ENCODE measurements around the gene ELL2.

ELL2 gene

GRCh38 chr5:95864456-95864855 is 97.2 kb downstream of the ELL2 start:
- Histone ChIP-seq H3K4me1 (ENCODE audit: control insufficient read depth, insufficient read depth, low read length) (no peaks in the 10 kb centered on the region), H3K27me3 (ENCODE audit: control insufficient read depth, insufficient read depth, low read length) (no peaks in the 10 kb centered on the region), H3K9ac (ENCODE audit: low read length) (no peak overlapping the region), H3K36me3 (ENCODE audit: control insufficient read depth, insufficient read depth, low read length) (no peaks in the 10 kb centered on the region), H3K27ac (ENCODE audit: low read depth, low read length) (no peak overlapping the region), H3K4me3 (ENCODE audit: low read length) (no peak overlapping the region)

GRCh38 chr5:95863383-95863757 is 98.3 kb downstream of the ELL2 start:
- Histone ChIP-seq H3K27ac (ENCODE audit: low read depth, low read length) (no peak overlapping the region), H3K4me1 (ENCODE audit: control insufficient read depth, insufficient read depth, low read length) (no peaks in the 10 kb centered on the region), H3K9ac (ENCODE audit: low read length) (no peak overlapping the region), H3K36me3 (ENCODE audit: control insufficient read depth, insufficient read depth, low read length) (no peaks in the 10 kb centered on the region), H3K4me3 (ENCODE audit: low read length) (no peak overlapping the region), H3K27me3 (ENCODE audit: control insufficient read depth, insufficient read depth, low read length) (no peaks in the 10 kb centered on the region)

GRCh38 chr5:95862671-95863382 is 98.8 kb downstream of the ELL2 start:
- H3K9ac ChIP-seq (ENCODE audit: low read length): no peak overlapping the region
- no peaks in the 10 kb centered on the region for H3K27me3 ChIP-seq (ENCODE audit: control insufficient read depth, insufficient read depth, low read length)
- no peak overlapping the region for H3K27ac ChIP-seq (ENCODE audit: low read depth, low read length)
- no peaks in the 10 kb centered on the region for H3K36me3 ChIP-seq (ENCODE audit: control insufficient read depth, insufficient read depth, low read length)
- H3K4me3 ChIP-seq (ENCODE audit: low read length): no peak overlapping the region
- H3K4me1 ChIP-seq (ENCODE audit: control insufficient read depth, insufficient read depth, low read length): peaks cover 2% of the 10 kb centered on the region

- H3K9ac ChIP-seq (ENCODE audit: low read length): no peak overlapping the region
- H3K27me3 ChIP-seq (ENCODE audit: control insufficient read depth, insufficient read depth, low read length): no peaks in the 10 kb centered on the region
- H3K4me1 ChIP-seq (ENCODE audit: control insufficient read depth, insufficient read depth, low read length): peaks cover 4% of the 10 kb centered on the region
- no peaks in the 10 kb centered on the region for H3K36me3 ChIP-seq (ENCODE audit: control insufficient read depth, insufficient read depth, low read length)
- H3K27ac ChIP-seq (ENCODE audit: low read depth, low read length): no peak overlapping the region
- H3K4me3 ChIP-seq (ENCODE audit: low read length): no peak overlapping the region
Measured at GRCh38 chr5:95861864-95862561, 99.6 kb downstream of the ELL2 start.

- H3K4me3 ChIP-seq (ENCODE audit: low read length): no peak overlapping the region
- H3K4me1 ChIP-seq (ENCODE audit: control insufficient read depth, insufficient read depth, low read length): peaks cover 4% of the 10 kb centered on the region
- H3K9ac ChIP-seq (ENCODE audit: low read length): no peak overlapping the region
- H3K27ac ChIP-seq (ENCODE audit: low read depth, low read length): no peak overlapping the region
- H3K27me3 ChIP-seq (ENCODE audit: control insufficient read depth, insufficient read depth, low read length): no peaks in the 10 kb centered on the region
- no peaks in the 10 kb centered on the region for H3K36me3 ChIP-seq (ENCODE audit: control insufficient read depth, insufficient read depth, low read length)
Measured at GRCh38 chr5:95861221-95861863, 100.3 kb downstream of the ELL2 start.

- Histone ChIP-seq H3K36me3 (ENCODE audit: control insufficient read depth, insufficient read depth, low read length) (no peaks in the 10 kb centered on the region), H3K4me3 (ENCODE audit: low read length) (no peak overlapping the region), H3K27me3 (ENCODE audit: control insufficient read depth, insufficient read depth, low read length) (no peaks in the 10 kb centered on the region), H3K27ac (ENCODE audit: low read depth, low read length) (no peak overlapping the region), H3K9ac (ENCODE audit: low read length) (no peak overlapping the region), H3K4me1 (ENCODE audit: control insufficient read depth, insufficient read depth, low read length) (peaks cover 4% of the 10 kb centered on the region)
Measured at GRCh38 chr5:95859661-95860060, 102.0 kb downstream of the ELL2 start.

- peak overlapping the region; percentile 62 for H3K4me3 ChIP-seq (ENCODE audit: low read length)
- peak overlapping the region; percentile 41 for H3K27ac ChIP-seq (ENCODE audit: low read depth, low read length)
- no peak overlapping the region for H3K9ac ChIP-seq (ENCODE audit: low read length)
- peaks cover 4% of the 10 kb centered on the region for H3K4me1 ChIP-seq (ENCODE audit: control insufficient read depth, insufficient read depth, low read length)
- H3K36me3 ChIP-seq (ENCODE audit: control insufficient read depth, insufficient read depth, low read length): no peaks in the 10 kb centered on the region
- H3K27me3 ChIP-seq (ENCODE audit: control insufficient read depth, insufficient read depth, low read length): no peaks in the 10 kb centered on the region
Measured at GRCh38 chr5:95858661-95859595, 102.7 kb downstream of the ELL2 start.

- H3K27ac ChIP-seq (ENCODE audit: low read depth, low read length): peak overlapping the region; percentile 70
- H3K4me1 ChIP-seq (ENCODE audit: control insufficient read depth, insufficient read depth, low read length): peaks cover 4% of the 10 kb centered on the region
- H3K36me3 ChIP-seq (ENCODE audit: control insufficient read depth, insufficient read depth, low read length): no peaks in the 10 kb centered on the region
- H3K9ac ChIP-seq (ENCODE audit: low read length): no peak overlapping the region
- H3K4me3 ChIP-seq (ENCODE audit: low read length): no peak overlapping the region
- H3K27me3 ChIP-seq (ENCODE audit: control insufficient read depth, insufficient read depth, low read length): no peaks in the 10 kb centered on the region
Measured at GRCh38 chr5:95858023-95858461, 103.6 kb downstream of the ELL2 start.

GRCh38 chr5:95857185-95857945 is 104.3 kb downstream of the ELL2 start:
- H3K27ac ChIP-seq (ENCODE audit: low read depth, low read length): peak overlapping the region; percentile 70
- H3K27me3 ChIP-seq (ENCODE audit: control insufficient read depth, insufficient read depth, low read length): no peaks in the 10 kb centered on the region
- no peak overlapping the region for H3K9ac ChIP-seq (ENCODE audit: low read length)
- H3K4me1 ChIP-seq (ENCODE audit: control insufficient read depth, insufficient read depth, low read length): peaks cover 4% of the 10 kb centered on the region
- no peaks in the 10 kb centered on the region for H3K36me3 ChIP-seq (ENCODE audit: control insufficient read depth, insufficient read depth, low read length)
- no peak overlapping the region for H3K4me3 ChIP-seq (ENCODE audit: low read length)

- H3K9ac ChIP-seq (ENCODE audit: low read length): no peak overlapping the region
- H3K4me3 ChIP-seq (ENCODE audit: low read length): no peak overlapping the region
- H3K4me1 ChIP-seq (ENCODE audit: control insufficient read depth, insufficient read depth, low read length): peaks cover 4% of the 10 kb centered on the region
- no peak overlapping the region for H3K27ac ChIP-seq (ENCODE audit: low read depth, low read length)
- H3K36me3 ChIP-seq (ENCODE audit: control insufficient read depth, insufficient read depth, low read length): no peaks in the 10 kb centered on the region
- no peaks in the 10 kb centered on the region for H3K27me3 ChIP-seq (ENCODE audit: control insufficient read depth, insufficient read depth, low read length)
Measured at GRCh38 chr5:95856501-95856981, 105.1 kb downstream of the ELL2 start.

GRCh38 chr5:95853490-95853889 is 108.2 kb downstream of the ELL2 start:
- Histone ChIP-seq H3K9ac (ENCODE audit: low read length) (no peak overlapping the region), H3K4me1 (ENCODE audit: control insufficient read depth, insufficient read depth, low read length) (peaks cover 4% of the 10 kb centered on the region), H3K4me3 (ENCODE audit: low read length) (no peak overlapping the region), H3K27ac (ENCODE audit: low read depth, low read length) (no peak overlapping the region), H3K27me3 (ENCODE audit: control insufficient read depth, insufficient read depth, low read length) (no peaks in the 10 kb centered on the region), H3K36me3 (ENCODE audit: control insufficient read depth, insufficient read depth, low read length) (no peaks in the 10 kb centered on the region)

Measured in rectal smooth muscle tissue (tissue), 1 donor.